K562 (cell line): ENCODE data around the gene RPS6KA4. TPM values are rescaled to one million over a fixed set of nuclear protein-coding genes. Genes with fewer than 3 reads are reported as not detected.

Experiments
- ATAC-seq: fragments of 200-7000 bp; cut with Tn5 transposase; 3 replicates; pipeline ENCODE4 v1.9.1; 2020; ENCODE audit warnings: moderate library complexity
- BruUV-seq: library from RNA; stranded (reverse); fragments of 400-500 nt; replicated peaks from 2 replicates; lab custom pipeline; 2021; lab: Mats Ljungman, UMichigan
- CTCF ChIA-PET: fragments of 300-600 bp; formaldehyde crosslinking; extraction: SDS; loops from one replicate; lab custom pipeline; 2021; ENCODE audit warnings: low intra/inter-chr PET ratio; lab: Yijun Ruan, JAX
- POLR2A ChIA-PET: fragments of 300-600, 350-650 bp; sonication (Branson Sonifier 250); formaldehyde crosslinking; extraction: SDS; loops from one replicate; lab custom pipeline; 2021; ENCODE audit warnings: antibody characterized with exemption, inconsistent platforms; lab: Yijun Ruan, JAX
- DNase-seq, 4 experiments: peaks; one replicate each; pipeline versions ENCODE4 v3.0.0 to v3.0.0-alpha.2; 2011 to 2018; ENCODE audit warnings: low spot score in 3 of 4, mixed read lengths in 3 of 4; ENCODE audit errors: extremely low read depth in 1 of 4
- FAIRE-seq: peaks from 2 replicates; lab custom pipeline; 2011; peaks lifted over from hg19 to GRCh38; lab: Jason Lieb, UNC
- H2AFZ ChIP-seq: 2 replicates; pipeline ENCODE4 v1.6.0; 2011; ENCODE audit warnings: low read depth, low read length, control low read depth, inconsistent platforms
- H3K27ac ChIP-seq: fragments of 200-600 bp; 3 replicates; pipeline ENCODE4 v1.8.0; 2011; ENCODE audit warnings: low read depth, mild to moderate bottlenecking, control low read depth, inconsistent platforms, low read length, moderate library complexity, mixed read lengths; ENCODE audit errors: extremely low read depth
- H3K27me3 ChIP-seq, 2 experiments: fragments of 300-600 bp in 1 of 2; 2 replicates in 1 of 2; 3 replicates in 1 of 2; pipeline versions ENCODE4 v1.6.0 to v1.8.0; 2011; ENCODE audit warnings: inconsistent platforms in 2 of 2, low read length in 2 of 2, mild to moderate bottlenecking in 1 of 2, mixed read lengths in 1 of 2, moderate library complexity in 1 of 2; ENCODE audit not compliant: control insufficient read depth in 2 of 2, insufficient read depth in 2 of 2
- H3K36me3 ChIP-seq: fragments of 300-600 bp; 3 replicates; pipeline ENCODE4 v1.8.0; 2011; ENCODE audit warnings: mild to moderate bottlenecking, low read length, inconsistent platforms; ENCODE audit not compliant: control insufficient read depth, insufficient read depth
- H3K4me1 ChIP-seq, 2 experiments: fragments of 200-600 bp in 1 of 2; replicated peaks in 1 of 2; 2 replicates in 1 of 2; 3 replicates in 1 of 2; pipeline versions ENCODE4 v1.5.1 to v1.8.0; 2011; ENCODE audit warnings: inconsistent platforms in 2 of 2, low read length in 2 of 2, mild to moderate bottlenecking in 1 of 2, mixed read lengths in 1 of 2, moderate library complexity in 1 of 2; ENCODE audit not compliant: control insufficient read depth in 2 of 2, insufficient read depth in 2 of 2
- H3K4me2 ChIP-seq: 2 replicates; pipeline ENCODE4 v1.6.1; 2011; ENCODE audit warnings: low read length, control low read depth, inconsistent platforms, mixed read lengths; ENCODE audit not compliant: insufficient read depth
- H3K4me3 ChIP-seq: fragments of 200-600 bp; sonication (generic), shearing (Covaris generic); 2 replicates; pipeline ENCODE4 v1.5.1; 2016; ENCODE audit warnings: control low read depth, inconsistent platforms
- H3K79me2 ChIP-seq: fragments of 200-600 bp; 3 replicates; pipeline ENCODE4 v1.8.0; 2011; ENCODE audit warnings: low read length, inconsistent platforms; ENCODE audit not compliant: control insufficient read depth, insufficient read depth
- H3K9ac ChIP-seq, 2 experiments: 2 replicates each; pipeline versions ENCODE4 v1.6.0 to v1.6.1; 2011; ENCODE audit warnings: low read depth in 2 of 2, low read length in 2 of 2, control low read depth in 1 of 2, inconsistent platforms in 1 of 2, mild to moderate bottlenecking in 1 of 2, mixed read lengths in 1 of 2; ENCODE audit not compliant: insufficient read depth in 1 of 2
- H3K9me1 ChIP-seq: one replicate; pipeline ENCODE4 v1.6.0; 2011; ENCODE audit warnings: inconsistent platforms, mild to moderate bottlenecking, low read length, moderate library complexity; ENCODE audit not compliant: control insufficient read depth, insufficient read depth
- H3K9me3 ChIP-seq: replicated peaks from 2 replicates; pipeline ENCODE4 v1.5.1; 2011; ENCODE audit warnings: low read depth, low read length, inconsistent platforms; ENCODE audit not compliant: control insufficient read depth, insufficient read depth
- H4K20me1 ChIP-seq: replicated peaks from 2 replicates; pipeline ENCODE4 v1.6.1; 2011; ENCODE audit warnings: low read length, inconsistent platforms, mixed read lengths; ENCODE audit not compliant: control insufficient read depth, insufficient read depth
- ADNP ChIP-seq: fragments of 200-800 bp; sonication (Bioruptor generic); IDR thresholded peaks from 2 replicates; pipeline ENCODE4 v1.6.1; 2016; ENCODE audit warnings: missing genetic modification characterization, missing compliant biosample characterization
- ATF1 ChIP-seq, 2 experiments: fragments of 450-650 bp in 1 of 2; IDR thresholded peaks; 2 replicates each; pipeline ENCODE4 v1.6.1; 2016; ENCODE audit warnings: missing compliant biosample characterization in 1 of 2, missing genetic modification characterization in 1 of 2
- C11orf30 ChIP-seq: fragments of 450-650 bp; IDR thresholded peaks from 2 replicates; pipeline ENCODE4 v1.6.1; 2016; ENCODE audit warnings: low read depth, mild to moderate bottlenecking
- ELF1 ChIP-seq: fragments of 200-800 bp; sonication (Bioruptor generic); IDR thresholded peaks from 2 replicates; pipeline ENCODE4 v1.6.1; 2016; ENCODE audit warnings: missing genetic modification characterization, missing compliant biosample characterization
- FOXP1 ChIP-seq: sonication (generic); formaldehyde crosslinking; IDR thresholded peaks from 2 replicates; pipeline ENCODE4 v1.8.0; 2022; ENCODE audit warnings: mild to moderate bottlenecking, missing genetic modification reagents
- GTF2B ChIP-seq: IDR thresholded peaks from 2 replicates; pipeline ENCODE4 v1.6.1; 2011; ENCODE audit not compliant: insufficient read length; ENCODE audit errors: extremely low read depth
- HLTF ChIP-seq: fragments of 450-650 bp; IDR thresholded peaks from 2 replicates; pipeline ENCODE4 v1.6.1; 2016
- HOXB6 ChIP-seq: fragments of 250-450 bp; sonication (Bioruptor Pico); IDR thresholded peaks from 2 replicates; pipeline ENCODE4 v1.5.1; 2022; ENCODE audit warnings: mild to moderate bottlenecking, borderline replicate concordance
- MBD2 ChIP-seq: sonication (generic); IDR thresholded peaks from 2 replicates; pipeline ENCODE4 v1.6.1; 2016; ENCODE audit warnings: low read depth, borderline replicate concordance
- PHF21A ChIP-seq: fragments of 450-650 bp; IDR thresholded peaks from 2 replicates; pipeline ENCODE4 v1.6.1; 2017; ENCODE audit warnings: low read depth, borderline replicate concordance
- RBM39 ChIP-seq: fragments of 200-400 bp; formaldehyde crosslinking; optimal IDR thresholded peaks from 2 replicates; pipeline ENCODE3; 2018; ENCODE audit warnings: low read depth, low read length
- SMC3 ChIP-seq: conservative IDR thresholded peaks from 2 replicates; pipeline ENCODE4 v1.6.1; 2011; ENCODE audit warnings: low read depth, low read length, improper control_type of control experiment; ENCODE audit not compliant: insufficient read depth
- SRF ChIP-seq, 2 experiments: fragments of 250-450, 450-650 bp in 1 of 2; sonication (Bioruptor Pico) in 1 of 2; sonication (generic) in 1 of 2; formaldehyde crosslinking; IDR thresholded peaks; 2 replicates each; pipeline versions ENCODE4 v1.5.0 to v1.5.1; 2020 to 2022; ENCODE audit warnings: mild to moderate bottlenecking in 1 of 2, missing genetic modification reagents in 1 of 2
- ZNF347 ChIP-seq: fragments of 450-650 bp; formaldehyde crosslinking; IDR thresholded peaks from 2 replicates; pipeline ENCODE4 v1.4.0; 2020; ENCODE audit warnings: low read depth, mild to moderate bottlenecking, moderate library complexity
- ZNF785 ChIP-seq: fragments of 250-450 bp; sonication (Bioruptor Pico); IDR thresholded peaks from 2 replicates; pipeline ENCODE4 v1.4.0; 2020; ENCODE audit warnings: mild to moderate bottlenecking
- WGBS: fragments of 100-300 bp; shearing (Covaris generic); methylation state at CpG from one replicate; pipeline ENCODE4 v1.1.6; 2016; ENCODE audit warnings: low coverage, mixed read lengths; ENCODE audit not compliant: insufficient coverage; ENCODE audit errors: missing lambda C conversion rate; 5-methylcytosine and 5-hydroxymethylcytosine counted together
- in situ Hi-C: fragments of 300-500 bp; cut with MboI; formaldehyde crosslinking; loops from 4 replicates; pipeline ENCODE4 v1.15.0; 2018; ENCODE audit warnings: inconsistent platforms, mixed read lengths
- intact Hi-C: fragments of 100-400 bp; cut with micrococcal nuclease; formaldehyde crosslinking; loops from 2 replicates; pipeline ENCODE4 v1.14.2; 2022
- polyA plus RNA-seq, 8 experiments: library from polyadenylated mRNA; depleted of rRNA in 4 of 8; stranded (reverse) in 5 of 8; unstranded in 3 of 8; fragments of >200 nt; fragmentation: Nextera tagmentation in 2 of 8; fragmentation: Illumina TruSeq in 1 of 8; extraction: Ambion mirVana in 2 of 8; extraction: Trizol in 1 of 8; gene quantifications; 2 replicates each; pipeline versions ENCODE4 v1.2.1 to v1.2.3, GENCODE V29; 2011 to 2014; ENCODE audit warnings: inconsistent platforms in 1 of 8, missing spikeins in 1 of 8
- total RNA-seq, 7 experiments: library from RNA; depleted of rRNA in 6 of 7; stranded (reverse); fragments of >200 nt in 6 of 7; fragmentation: Illumina TruSeq in 2 of 7; extraction: Trizol in 2 of 7; gene quantifications; 2 replicates each; pipeline versions ENCODE4 v1.2.1 to v1.2.3, GENCODE V29; 2011 to 2021; ENCODE audit warnings: low replicate concordance in 1 of 7
- TF ChIP-seq, protein P1 (sequence below): fragments of 250-450 bp; sonication (Bioruptor Pico); IDR thresholded peaks from 2 replicates; pipeline ENCODE4 v1.5.0; 2021
- TF ChIP-seq, protein P2 (sequence below): sonication (generic); formaldehyde crosslinking; IDR thresholded peaks from 2 replicates; pipeline ENCODE4 v1.4.0; 2020; ENCODE audit warnings: mild to moderate bottlenecking, missing genetic modification reagents

Gene RPS6KA4
- total and polyA plus RNA-seq, 9 of the 15 experiments (the other 6 are each of a cell fraction or from before 2014, with no cell fraction given): 0.15 to 23.8 (median 9.8) TPM

- H3K9ac ChIP-seq: no peak overlapping the region
- H3K9me3 ChIP-seq: no peaks in the 10 kb centered on the region; the same call in 1 of the 2 replicates
- no peaks in the 10 kb centered on the region for H3K9me1 ChIP-seq
- no peak overlapping the region for H2AFZ ChIP-seq
- intact Hi-C loops (no loop called here), in situ Hi-C loops (no loop called here)
- H3K4me3 ChIP-seq: no peak overlapping the region
- FAIRE-seq (no peak), DNase-seq (no peak), ATAC-seq (no peak)
- H4K20me1 ChIP-seq: no peaks in the 10 kb centered on the region
- H3K79me2 ChIP-seq: no peaks in the 10 kb centered on the region
- POLR2A ChIA-PET: interaction anchor here (0.7 to 2.1 kb wide), 4 partner anchors 9 to 48 kb away, joined by 3 to 6 read pairs (median 4); no protein-coding TSS in a partner anchor
- H3K36me3 ChIP-seq: peaks cover 70% of the 10 kb centered on the region; the same call in 2 of the 3 replicates
- H3K4me2 ChIP-seq: no peak overlapping the region
- no TSS peak for BruUV-seq
- TF ChIP-seq HOXB6 (CRISPR knock-in tag): no peak
- no peak for TF ChIP-seq ZNF347 (CRISPR knock-in tag)
- TF ChIP-seq MBD2: no peak
- no peak for TF ChIP-seq RBM39
- no peak for TF ChIP-seq ELF1
- no peak for TF ChIP-seq SMC3
- no peak for TF ChIP-seq SRF (CRISPR knock-in tag; IDR thresholded peaks at IDR 0.05)
- no peak for TF ChIP-seq GTF2B
- TF ChIP-seq, protein P1, sequence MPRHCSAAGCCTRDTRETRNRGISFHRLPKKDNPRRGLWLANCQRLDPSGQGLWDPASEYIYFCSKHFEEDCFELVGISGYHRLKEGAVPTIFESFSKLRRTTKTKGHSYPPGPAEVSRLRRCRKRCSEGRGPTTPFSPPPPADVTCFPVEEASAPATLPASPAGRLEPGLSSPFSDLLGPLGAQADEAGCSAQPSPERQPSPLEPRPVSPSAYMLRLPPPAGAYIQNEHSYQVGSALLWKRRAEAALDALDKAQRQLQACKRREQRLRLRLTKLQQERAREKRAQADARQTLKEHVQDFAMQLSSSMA (CRISPR knock-in tag): no peak
- no peak for TF ChIP-seq FOXP1 (CRISPR knock-in tag)
- no peak for TF ChIP-seq HLTF
- TF ChIP-seq PHF21A: no peak
- TF ChIP-seq ZNF785 (CRISPR knock-in tag): no peak
- TF ChIP-seq ATF1 (CRISPR knock-in tag; IDR thresholded peaks at IDR 0.05): no peak
- TF ChIP-seq ATF1 (tag; IDR thresholded peaks at IDR 0.05): no peak
- TF ChIP-seq ADNP (tag): no peak
- TF ChIP-seq, protein P2, sequence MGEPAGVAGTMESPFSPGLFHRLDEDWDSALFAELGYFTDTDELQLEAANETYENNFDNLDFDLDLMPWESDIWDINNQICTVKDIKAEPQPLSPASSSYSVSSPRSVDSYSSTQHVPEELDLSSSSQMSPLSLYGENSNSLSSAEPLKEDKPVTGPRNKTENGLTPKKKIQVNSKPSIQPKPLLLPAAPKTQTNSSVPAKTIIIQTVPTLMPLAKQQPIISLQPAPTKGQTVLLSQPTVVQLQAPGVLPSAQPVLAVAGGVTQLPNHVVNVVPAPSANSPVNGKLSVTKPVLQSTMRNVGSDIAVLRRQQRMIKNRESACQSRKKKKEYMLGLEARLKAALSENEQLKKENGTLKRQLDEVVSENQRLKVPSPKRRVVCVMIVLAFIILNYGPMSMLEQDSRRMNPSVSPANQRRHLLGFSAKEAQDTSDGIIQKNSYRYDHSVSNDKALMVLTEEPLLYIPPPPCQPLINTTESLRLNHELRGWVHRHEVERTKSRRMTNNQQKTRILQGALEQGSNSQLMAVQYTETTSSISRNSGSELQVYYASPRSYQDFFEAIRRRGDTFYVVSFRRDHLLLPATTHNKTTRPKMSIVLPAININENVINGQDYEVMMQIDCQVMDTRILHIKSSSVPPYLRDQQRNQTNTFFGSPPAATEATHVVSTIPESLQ: no peak
- no peak for TF ChIP-seq C11orf30
- H3K4me1 ChIP-seq: peaks cover 0 to 20% of the 10 kb centered on the region in 2 experiments; a peak in 1 of 5 replicates
- H3K27ac ChIP-seq: no peak overlapping the region
- no peaks in the 10 kb centered on the region for H3K27me3 ChIP-seq
- WGBS: 95% methylated on average over 1 of the region's 1 CpG
- CTCF ChIA-PET: no interaction called here
These were observed 7.8 kb downstream of the RPS6KA4 start for GRCh38 chr11:64366751-64367150.
